Stimulated activated CD4-positive, alpha-beta T cell treated with anti-CD3 and anti-CD28 coated beads, Interleukin-4, amount 100 ng/mL, for 1 hour (primary cell): ENCODE results near the gene ZNF106.

Experiments
- DNase-seq: peaks from one replicate; pipeline ENCODE4 v3.0.0-alpha.2; 2020

The ZNF106 gene

DNA sequence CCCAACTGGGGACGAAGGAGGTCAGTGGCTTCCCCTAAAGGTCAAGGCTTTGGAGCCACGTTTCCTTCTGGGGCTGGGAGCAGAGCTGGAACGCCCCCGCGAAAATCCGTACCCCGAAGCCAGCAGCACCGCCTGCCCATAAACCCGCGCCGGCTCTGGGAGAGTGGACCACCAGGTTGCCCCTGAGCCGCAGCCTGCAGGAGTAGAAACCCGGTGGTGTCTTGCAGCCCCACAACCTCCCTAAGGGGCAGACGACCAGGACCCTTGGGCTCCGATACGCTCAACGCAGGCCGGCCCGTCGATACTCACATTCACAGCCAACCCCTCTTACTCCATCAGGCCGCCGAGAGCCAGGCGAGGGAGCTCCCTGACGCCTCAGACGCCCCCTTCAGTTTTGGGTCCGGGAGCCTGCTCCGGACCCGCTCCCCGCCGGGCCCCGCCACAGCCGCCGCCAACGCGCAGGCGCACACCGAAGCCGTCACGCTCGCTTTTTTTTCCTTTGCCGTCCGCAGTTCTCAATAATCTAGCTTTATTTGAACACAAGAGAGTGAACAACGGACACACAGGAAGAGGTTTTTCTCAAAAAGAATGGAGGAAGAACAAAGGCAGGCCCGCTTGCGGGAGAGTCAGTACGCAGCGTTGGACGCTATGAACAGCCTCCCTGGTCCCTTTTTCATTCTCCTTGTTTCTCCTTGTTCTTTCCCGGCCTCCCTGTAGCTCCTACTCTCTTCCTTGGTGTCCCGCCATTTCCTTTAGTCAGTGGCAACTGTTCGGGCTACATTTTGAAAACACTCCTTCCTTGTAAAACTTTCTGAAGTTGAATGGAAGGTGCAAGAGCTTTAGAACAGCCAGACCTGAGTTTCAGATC lies at the start of gene ZNF106:
Gene ZNF106, minus strand, starts transcription at position 471 of the 868 bp plus-strand sequence. CDS start 18,852 bp downstream, outside the sequence.
- DNase-seq = peak; percentile 84

DNA sequence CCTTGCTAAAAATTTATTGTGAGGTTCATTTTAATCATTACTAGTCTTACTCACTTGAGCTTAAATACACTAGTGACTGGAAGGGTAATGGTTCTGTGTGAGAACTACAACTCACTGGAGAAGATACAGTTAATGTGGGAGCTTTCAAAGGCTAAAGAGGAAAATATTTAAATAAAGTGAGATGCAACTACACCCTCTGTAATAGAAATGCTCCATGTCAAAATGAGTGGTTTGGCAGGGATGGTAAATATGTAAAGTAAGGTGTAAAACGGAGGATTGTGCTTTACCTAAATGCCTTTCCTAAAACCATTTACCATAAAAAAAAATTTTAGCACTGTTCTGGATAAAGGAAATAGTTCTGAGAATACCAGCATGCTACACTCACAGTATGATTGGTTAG lies 42.3 kb upstream of the ZNF106 start:
- DNase-seq = no peak

DNA sequence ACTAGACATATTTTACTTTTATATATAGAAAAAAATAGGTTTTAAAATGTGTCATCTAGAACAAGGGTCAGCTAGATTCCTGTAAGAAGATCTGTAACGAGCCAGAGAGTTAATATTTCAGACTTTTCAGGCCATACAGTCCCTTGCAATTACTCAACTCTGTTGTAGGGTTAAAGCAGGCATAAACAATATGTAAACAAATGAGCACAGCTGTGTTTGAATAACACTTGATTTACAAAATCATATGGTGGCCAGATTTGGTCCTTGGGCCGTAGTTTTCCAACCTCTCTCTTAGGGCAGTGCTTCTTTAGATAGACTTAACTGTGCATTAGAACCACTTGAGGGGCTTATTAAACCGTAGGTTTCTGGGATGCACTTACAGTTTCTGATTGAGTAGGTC lies 38.0 kb upstream of the ZNF106 start:
- no peak for DNase-seq

DNA sequence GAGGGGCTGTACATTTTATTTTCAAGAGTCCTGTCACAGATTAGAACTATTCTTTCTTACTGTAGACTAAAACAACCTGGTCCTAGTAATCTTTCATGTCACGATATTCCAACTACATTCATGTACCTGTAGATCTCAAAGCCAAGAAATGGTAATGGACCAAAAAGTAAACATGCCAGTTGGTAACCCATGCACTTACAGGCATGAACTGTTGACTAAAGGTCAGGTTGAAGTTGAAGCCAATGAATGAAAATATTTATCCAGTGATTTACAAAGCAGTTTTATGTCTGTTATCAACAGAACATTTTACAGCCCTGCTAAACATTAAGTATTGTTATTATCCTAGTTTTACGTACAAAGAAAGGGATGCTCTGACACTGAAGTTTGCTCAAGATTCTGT lies 32.4 kb upstream of the ZNF106 start:
- DNase-seq = no peak

DNA sequence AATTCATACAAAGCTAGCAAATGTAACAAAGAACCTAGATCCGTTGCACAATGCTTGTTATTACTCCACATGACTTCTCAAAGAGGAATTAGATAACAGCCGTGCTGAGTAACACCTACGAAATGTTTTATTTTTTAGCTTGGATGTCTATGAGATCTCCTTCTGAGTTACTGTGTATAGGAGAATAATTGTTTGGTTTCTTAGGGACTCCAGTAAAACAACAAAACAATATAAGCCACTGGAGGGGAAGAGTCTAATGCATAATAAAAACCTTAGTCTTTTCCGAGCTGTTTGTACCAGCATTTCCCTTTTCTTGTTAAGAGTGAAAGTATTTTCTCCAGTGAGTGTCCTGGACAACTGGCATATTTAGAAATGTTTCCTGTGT lies 20.1 kb upstream of the ZNF106 start:
- no peak for DNase-seq

DNA sequence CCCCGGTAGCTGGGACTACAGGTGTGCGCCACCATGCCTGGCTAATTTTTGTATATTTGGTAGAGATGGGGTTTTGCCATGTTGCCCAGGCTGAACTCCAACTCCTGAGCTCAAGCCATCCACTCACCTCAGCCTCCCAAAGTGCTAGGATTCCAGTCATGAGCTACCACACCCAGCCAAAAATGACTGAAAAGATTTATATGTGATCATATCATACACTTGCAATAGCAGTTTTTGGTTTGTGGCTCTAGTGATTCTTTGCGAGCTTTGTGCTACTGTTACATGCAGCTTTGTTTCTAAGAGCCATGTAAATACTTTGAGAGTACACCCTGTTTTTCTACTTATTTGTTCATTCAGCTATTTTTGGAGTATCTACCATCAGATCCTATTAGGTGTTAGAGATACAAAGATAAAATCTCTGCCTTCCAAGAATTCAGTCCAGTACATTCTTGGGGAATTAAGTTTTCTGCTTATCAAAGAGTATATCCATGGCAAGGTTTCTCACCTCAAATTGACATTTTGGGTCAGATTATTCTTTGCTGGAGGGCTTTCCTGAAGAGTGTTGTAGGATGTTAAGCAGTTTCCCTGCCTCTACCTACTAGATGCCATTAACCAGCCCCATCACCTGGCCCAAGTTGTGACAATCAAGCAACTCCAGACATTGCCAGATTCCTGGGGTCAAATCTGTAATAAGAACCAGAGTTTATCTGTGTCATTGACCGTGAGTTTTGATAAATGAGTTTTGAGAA lies 19.5 kb upstream of the ZNF106 start:
- no peak for DNase-seq

DNA sequence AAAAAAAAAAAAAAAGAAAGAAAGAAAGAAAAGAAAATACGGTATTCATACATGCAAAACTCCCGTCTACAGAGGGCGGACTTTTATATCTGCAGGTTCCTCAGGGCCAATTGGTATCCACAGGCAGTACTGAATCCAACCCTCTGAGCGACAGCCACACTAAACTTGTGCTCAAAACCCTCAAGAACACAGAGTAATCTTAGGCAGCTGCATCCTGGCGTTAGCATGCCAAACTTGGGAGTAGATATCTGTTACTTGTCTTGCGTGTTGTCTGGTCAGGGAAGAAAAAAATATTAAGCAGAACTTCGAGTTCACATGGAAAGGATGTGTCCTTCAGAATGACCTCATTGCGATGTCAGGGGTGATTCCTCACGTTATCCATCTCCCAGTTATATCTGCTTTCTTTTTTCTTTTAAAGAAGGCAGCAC lies 17.3 kb upstream of the ZNF106 start:
- DNase-seq = no peak

DNA sequence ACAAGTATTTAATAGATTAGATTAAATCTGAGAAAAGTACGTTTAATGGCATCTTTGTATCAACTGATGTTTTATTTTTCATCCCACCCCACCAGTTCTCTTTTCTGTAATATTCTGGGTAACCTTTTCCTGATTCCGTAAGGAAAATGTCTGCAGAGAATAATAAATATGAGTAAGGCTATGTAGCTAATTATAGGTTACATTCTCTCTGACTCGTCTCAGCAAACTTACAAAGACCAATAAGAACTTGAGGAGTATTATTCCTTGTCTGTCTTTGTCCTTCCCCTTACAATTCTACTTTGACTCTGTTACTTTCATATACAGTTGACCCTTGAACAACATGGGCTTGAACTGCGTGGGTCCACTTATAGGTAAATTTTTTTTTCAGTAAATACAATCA lies 16.6 kb upstream of the ZNF106 start:
- DNase-seq = no peak

DNA sequence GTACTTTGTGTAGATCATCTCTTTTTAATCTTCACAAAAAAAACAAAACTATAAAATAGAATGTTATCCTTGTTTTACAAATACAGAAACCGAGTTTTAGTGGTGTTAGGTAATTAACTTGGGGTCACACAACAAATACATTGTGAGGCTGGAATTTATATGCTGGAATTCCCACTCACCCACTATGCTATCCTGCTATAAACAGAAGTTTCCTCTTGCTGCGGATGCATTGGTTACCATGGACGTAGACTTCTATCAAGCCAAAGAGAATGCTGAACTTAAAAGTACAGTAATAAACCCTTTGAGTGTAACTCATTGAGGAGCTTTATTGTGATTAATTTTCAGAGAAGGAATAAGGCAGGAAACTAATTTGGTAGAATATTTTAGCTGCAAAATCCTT lies 13.7 kb upstream of the ZNF106 start:
- DNase-seq = no peak

DNA sequence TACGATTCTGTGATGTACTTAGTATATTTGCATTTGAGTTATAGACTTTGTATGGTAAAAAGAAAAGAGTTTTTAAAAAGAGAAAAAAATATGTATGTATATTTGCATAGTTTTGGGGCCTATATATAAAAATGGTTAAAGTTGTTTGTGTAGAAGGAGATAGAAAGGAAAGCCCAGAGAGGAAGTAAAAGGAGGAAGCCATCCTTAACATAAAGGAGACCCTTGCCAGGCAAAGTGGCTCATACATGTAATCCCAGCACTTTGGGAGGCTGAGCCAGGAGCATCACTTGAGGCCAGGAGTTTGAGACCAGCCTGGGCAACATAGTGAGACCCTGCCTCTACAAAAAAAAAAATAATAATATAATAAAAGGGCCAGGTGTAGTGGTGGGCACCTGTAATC lies 12.9 kb upstream of the ZNF106 start:
- no peak for DNase-seq

DNA sequence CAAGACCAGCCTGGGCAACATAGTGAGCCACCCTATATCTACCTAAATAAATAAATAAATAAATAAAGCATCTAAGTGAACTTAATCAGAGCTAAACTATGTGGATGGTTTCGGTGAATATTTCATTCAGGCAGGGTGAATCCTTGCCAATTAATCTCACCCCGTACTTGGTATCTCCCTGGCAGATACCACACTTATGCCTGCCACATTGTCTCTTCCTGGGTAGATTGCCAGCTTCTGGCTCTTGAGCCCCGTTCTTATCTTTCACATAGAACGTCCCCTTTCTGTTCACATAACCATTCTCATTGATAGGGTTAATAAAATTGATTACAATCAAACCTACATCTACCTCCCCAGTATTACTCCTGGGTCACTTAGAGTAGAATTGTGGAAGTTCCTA lies 11.5 kb upstream of the ZNF106 start:
- DNase-seq = no peak

DNA sequence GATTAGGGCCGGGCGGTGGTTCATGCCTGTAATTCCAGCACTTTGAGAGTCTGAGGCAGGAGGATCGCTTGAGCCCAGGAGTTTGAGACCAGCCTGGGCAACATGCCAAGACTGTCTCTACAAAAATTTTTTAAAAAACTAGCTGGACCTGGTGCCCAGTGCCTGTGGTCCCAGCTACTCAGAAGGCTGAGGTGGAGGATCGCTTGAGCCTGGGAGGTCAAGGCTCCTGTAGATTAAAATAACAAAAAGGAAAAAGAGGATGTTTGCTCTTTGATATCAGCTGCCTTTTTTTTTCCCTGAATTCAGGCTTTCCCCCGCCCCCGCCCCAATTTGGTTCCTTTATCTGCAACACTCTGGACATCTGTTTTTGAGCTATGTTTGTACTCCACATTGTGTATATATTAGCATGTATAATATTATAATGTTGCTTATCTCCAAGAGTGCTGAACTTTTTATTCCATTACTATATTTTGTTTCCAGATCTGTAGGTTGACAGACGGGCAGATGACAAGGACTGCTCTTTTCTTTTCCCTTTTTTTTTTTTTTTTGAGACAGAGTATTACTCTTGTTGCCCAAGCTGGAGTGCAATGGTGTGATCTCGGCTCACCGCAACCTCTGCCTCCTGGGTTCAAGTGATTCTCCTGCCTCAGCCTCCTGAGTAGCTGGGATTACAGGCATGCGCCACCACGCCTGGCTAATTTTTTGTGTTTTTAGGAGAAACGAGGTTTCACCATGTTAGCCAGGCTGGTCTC lies 9.1 kb upstream of the ZNF106 start:
- no peak for DNase-seq

DNA sequence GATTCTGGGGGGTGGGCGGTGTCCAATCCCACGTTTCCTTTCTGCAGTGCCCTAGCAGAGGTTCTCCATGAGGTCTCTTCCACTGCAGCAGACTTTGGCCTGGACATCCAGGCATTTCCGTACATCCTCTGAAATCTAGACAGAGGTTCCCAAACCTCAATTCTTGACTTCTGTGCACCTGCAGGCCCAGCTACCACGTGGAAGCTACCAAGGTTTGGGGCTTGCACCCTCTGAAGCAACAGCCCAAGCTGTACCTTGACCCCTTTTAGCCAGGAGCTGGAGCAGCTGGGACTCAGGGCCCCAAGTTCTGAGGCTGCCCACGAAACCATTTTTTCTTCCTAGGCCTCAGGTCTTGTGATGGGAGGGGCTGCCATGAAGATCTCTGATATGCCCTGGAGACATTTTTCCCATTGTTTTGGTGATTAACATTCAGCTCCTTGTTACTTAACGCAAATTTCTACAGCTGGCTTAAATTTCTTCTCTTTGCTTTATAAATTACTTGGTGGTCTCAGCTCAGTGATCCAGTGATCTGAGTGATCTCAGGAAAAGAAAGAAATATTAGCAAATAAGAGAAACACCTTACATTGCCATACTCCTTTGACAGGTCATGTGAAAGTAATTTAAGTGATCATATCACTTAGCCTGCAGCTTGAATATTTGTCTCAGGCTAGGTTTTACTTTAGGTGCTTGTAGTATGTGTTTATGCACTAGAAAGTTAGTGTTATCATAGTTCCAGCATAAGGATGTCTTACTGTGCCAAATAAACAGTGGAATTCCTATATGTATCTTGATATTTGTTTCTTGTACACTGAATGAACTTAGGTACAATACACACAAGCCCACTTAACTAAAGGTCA lies 7.5 kb upstream of the ZNF106 start:
- DNase-seq = no peak

DNA sequence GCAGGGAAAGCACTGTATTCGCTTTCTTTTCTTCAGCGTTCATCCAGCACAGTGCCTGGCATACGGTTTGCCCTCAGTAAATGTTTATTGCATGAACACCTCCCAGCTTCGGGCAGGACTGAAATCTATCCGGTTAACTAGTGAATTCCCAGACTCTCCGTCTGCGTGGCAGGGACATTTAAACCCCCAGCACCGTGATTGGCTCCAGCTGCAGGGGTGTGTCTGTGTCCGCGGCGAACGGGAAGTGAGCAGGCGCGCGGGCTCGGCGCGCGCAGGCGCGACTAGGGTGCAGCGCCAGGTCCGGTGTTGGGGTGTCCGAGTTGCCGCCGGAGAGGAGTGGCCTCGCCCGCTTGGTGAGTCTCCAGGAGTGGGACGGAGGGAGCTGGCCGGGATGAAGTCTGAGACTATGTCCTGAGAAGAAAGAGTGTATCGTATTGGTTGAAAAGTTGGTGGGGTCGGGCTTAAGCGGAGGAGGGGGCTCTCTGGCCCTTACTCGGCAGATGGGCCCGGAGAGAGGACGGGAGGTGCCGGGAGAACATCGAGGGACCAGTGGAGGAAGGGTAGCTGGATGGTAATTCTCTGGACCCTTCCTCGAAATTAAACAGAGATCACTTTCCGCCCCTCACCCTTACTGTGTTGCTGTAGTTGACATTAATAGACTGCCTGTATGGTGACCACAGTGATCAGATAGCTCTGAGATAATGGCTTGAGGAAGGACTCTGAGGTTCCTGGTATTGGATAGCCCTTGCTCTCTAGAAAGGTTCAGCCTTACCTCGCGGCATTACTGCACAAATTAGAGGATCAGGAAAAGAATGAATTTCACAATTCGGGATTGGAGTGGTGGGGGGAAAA lies 4.6 kb upstream of the ZNF106 start, which contains the start of gene SNAP23:
Gene SNAP23, plus strand, starts transcription at position 274 of the 852 bp plus-strand sequence. CDS start 16,213 bp downstream, outside the sequence.
- peak; percentile 76 for DNase-seq

DNA sequence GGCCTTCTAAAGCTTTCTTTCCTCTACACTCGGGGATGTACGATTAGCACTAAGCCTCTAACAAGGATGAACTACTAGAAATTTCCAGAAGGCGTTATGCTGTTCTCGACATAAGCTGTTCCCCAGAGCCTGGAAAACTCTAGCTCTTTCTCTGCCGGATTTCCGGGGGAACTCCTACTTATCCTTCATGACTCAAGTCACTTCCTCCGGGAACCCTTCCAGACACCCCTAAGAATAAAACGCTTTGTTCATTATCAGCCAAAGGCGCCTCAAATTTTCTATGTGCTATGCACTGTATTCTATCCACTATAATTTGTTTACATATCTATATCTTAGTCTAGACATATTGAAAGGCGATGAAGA lies 4.0 kb upstream of the ZNF106 start:
- no peak for DNase-seq

DNA sequence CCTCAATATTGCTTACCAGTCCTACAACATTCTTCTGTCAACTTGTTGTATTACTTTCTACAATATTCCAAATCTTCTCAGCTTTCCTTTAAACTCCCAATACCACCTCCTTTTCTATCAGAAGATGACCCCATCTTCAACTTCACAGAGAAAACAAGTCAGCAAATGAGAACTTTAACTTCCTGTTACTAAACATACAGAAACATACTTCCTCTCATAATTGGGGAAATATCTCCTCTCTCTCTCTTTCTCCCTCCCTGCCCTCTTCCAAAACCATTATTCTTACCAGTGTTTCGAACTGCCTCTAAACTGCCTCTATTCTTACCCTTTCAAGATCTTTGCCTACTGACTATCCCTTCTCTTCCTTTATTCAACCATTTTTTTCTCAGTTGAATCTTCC lies 2.7 kb upstream of the ZNF106 start:
- no peak for DNase-seq

DNA sequence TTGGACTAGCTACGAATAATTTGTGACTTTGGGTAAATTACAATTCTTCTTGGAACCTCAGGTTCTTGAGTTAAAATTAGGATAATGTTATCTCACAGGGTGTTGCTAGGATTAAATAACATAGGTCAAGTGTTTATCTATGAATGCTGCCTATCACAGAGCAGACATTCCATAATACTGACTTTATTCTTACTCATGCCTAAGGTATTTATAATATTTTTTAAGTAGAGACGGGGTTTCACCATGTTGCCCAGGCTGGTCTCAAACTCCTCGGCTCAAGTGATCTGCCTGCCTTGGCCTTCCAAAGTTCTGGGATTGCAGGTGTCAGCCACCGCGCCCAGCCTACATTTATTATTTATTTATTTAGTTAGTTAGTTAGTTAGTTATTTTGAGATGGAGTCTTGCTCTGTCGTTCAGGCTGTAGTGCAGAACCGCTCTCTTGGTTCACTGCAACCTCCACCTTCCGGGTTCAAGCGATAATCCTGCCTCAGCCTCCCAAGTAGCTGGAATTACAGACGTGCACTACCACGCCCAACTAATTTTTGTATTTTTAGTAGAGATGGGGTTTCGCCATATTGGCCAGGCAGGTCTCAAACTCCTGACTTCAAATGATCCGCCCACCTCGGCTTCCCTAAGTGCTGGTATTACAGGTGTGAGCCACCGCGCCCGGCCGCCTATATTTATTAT lies 741 bp upstream of the ZNF106 start:
- no peak for DNase-seq

DNA sequence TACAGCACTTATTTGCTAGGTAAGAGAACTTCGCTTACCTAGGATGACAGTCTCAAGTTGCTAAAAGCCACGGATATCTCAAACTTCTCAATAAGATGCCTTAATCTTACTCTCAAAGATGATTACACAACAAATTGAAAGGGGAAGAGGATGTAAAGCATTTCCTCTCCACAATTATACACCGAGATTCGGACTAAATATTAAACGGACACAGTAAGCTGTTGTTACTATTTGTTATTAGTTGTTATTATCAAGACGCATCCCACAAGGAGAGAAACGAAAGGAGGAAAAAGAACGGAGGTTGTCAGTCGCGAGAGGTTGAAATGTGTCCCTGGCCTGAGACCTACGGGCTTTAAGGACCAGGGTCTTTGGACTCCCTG lies 660 bp downstream of the ZNF106 start:
- DNase-seq = no peak

DNA sequence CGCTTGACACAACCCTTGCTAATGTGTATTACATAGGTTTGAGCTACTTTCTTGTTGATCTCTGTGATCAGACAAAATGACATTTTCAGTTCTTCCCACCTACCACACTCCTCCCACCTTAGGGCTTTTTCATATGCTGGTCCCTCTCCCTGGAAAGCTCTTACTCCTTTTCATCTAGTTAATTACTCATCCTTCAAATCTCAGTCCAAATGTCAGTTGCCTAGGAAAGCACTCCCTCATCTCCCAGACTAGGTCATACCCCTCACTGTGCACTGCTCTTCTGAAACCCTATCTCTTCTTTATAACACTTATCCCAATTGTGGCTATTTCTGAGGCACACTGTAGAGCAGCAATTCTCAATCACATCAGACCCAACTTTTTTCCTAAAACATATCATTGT lies 7.3 kb downstream of the ZNF106 start:
- no peak for DNase-seq

DNA sequence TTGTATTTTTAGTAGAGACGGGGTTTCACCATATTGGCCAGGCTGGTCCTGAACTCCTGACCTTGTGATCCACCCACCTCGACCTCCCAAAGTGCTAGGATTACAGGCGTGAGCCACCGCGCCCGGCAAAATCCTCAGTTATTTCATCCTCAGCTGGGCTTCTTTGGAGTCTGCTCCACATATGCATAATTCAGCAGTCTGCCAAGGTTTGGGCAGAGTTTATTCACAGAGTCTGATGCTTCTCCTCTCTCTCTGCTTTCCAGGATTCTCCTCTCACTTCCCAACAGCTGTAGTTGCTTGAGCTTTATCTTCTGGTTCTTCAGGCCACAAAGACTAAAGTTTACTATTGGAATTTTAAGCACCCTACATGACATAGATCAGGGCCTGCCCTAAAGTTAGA lies 8.2 kb downstream of the ZNF106 start:
- no peak for DNase-seq

DNA sequence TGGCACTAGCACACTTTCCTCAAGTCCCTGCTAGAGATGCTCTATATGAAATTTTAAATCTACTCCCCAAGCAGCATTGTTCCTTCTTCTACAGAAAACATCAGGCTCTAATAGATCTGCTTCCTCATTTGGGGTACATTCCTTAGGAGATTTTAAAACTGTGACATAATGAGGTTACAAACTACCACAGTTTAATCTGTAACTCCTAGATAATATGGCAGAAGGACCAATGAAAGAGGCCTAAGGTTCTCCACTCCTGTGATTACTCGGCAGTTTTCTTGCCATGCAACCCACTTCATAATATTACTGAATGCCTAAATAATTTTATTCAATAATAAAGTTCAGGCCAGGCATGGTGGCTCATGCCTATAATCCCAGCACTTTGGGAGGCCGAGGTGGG lies 16.1 kb downstream of the ZNF106 start:
- no peak for DNase-seq
